DND-41 (cell line): Measurements from ENCODE around the gene TMEM178B.

ENCODE experiments used
- ATAC-seq: fragments of 200-7000 bp; cut with Tn5 transposase; 3 replicates; pipeline ENCODE4 v1.9.1; 2021; ENCODE audit warnings: low read depth; ENCODE audit not compliant: insufficient read depth
- DNase-seq: peaks from one replicate; pipeline ENCODE4 v3.0.0-alpha.2; 2020
- H2AFZ ChIP-seq: 2 replicates; pipeline ENCODE4 v1.6.0; 2012; ENCODE audit warnings: low read depth, low read length
- H3K27ac ChIP-seq: 2 replicates; pipeline ENCODE4 v1.5.1; 2012; ENCODE audit warnings: low read length, inconsistent platforms
- H3K27me3 ChIP-seq: fragments of 200-600 bp; sonication (generic); 2 replicates; pipeline ENCODE4 v1.6.0; 2012; ENCODE audit warnings: low read length, mild to moderate bottlenecking, inconsistent platforms; ENCODE audit not compliant: insufficient read depth, poor library complexity
- H3K36me3 ChIP-seq: 2 replicates; pipeline ENCODE4 v1.5.1; 2012; ENCODE audit warnings: low read length, inconsistent platforms; ENCODE audit not compliant: insufficient read depth
- H3K4me1 ChIP-seq: 2 replicates; pipeline ENCODE4 v1.5.1; 2012; ENCODE audit warnings: mild to moderate bottlenecking, low read length; ENCODE audit not compliant: insufficient read depth
- H3K4me2 ChIP-seq: 2 replicates; pipeline ENCODE4 v1.6.0; 2012; ENCODE audit warnings: mild to moderate bottlenecking, moderate library complexity, low read length, inconsistent platforms; ENCODE audit not compliant: insufficient read depth
- H3K4me3 ChIP-seq, 2 experiments: fragments of 200-600 bp in 1 of 2; shearing (Covaris generic) in 1 of 2; 2 replicates each; pipeline ENCODE4 v1.5.1; 2012 to 2016; ENCODE audit warnings: inconsistent platforms in 2 of 2, low read length in 2 of 2, mild to moderate bottlenecking in 2 of 2, low read depth in 1 of 2, moderate library complexity in 1 of 2
- H3K79me2 ChIP-seq: 2 replicates; pipeline ENCODE4 v1.6.0; 2012; ENCODE audit warnings: low read length, inconsistent platforms; ENCODE audit not compliant: insufficient read depth
- H3K9ac ChIP-seq: 2 replicates; pipeline ENCODE4 v1.6.0; 2012; ENCODE audit warnings: low read depth, mild to moderate bottlenecking, inconsistent platforms, low read length, moderate library complexity
- H3K9me3 ChIP-seq: 2 replicates; pipeline ENCODE4 v1.5.1; 2012; ENCODE audit warnings: low read length, moderate library complexity, mild to moderate bottlenecking, inconsistent platforms; ENCODE audit not compliant: insufficient read depth, severe bottlenecking
- H4K20me1 ChIP-seq: 2 replicates; pipeline ENCODE4 v1.6.0; 2012; ENCODE audit warnings: low read length; ENCODE audit not compliant: insufficient read depth
- EZH2 ChIP-seq: IDR thresholded peaks from 3 replicates; pipeline ENCODE4 v1.6.1; 2012; ENCODE audit warnings: borderline replicate concordance, low read depth, mild to moderate bottlenecking, moderate library complexity, low read length, inconsistent platforms; ENCODE audit not compliant: severe bottlenecking
- TF ChIP-seq, protein P1 (sequence below): IDR thresholded peaks from 2 replicates; pipeline ENCODE4 v1.5.1; 2012; ENCODE audit warnings: borderline replicate concordance, low read length, moderate library complexity, mild to moderate bottlenecking; ENCODE audit not compliant: poor library complexity, severe bottlenecking; ENCODE audit errors: extremely low read depth

The TMEM178B gene

DNA sequence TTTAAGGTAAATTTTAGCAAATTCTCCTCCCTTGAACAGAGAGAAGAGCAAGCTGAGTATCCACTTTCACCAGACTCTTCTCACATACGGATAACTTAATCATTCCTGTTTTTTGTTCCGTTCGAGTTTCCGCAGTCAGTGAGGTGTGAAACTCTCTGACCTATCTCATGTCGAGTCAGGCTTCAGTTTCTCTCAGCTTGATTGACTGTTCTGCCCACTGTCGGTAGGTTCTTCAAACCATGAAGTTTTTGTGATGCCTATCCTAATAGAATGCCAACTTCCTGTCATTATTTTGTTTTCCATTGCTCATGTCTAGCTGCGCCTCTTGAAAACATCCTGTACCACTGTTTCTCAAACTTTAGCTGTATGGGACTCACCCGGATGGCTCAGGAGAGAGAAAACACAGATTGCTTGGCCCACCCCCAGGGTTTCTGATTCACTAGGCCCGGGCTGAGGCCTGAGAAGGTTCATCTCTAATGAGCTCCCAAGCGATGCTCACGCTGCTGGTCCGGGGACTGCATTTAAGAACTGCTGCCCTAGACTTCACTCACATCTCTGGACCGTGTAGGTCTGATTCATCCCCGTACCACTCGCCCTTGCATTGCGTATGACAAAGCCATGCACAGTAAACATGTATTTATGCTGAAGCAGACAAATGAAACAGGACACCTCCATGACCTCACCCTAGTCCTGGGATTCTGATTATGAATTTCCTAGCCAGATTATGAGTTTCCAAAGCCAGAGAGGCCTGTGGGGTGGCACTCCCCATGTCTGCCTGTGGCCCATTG is 269.0 kb downstream of the TMEM178B start:
- Histone ChIP-seq H2AFZ (no peak overlapping the region), H4K20me1 (no peaks in the 10 kb centered on the region), H3K4me3 (no peak overlapping the region), H3K36me3 (no peaks in the 10 kb centered on the region), H3K27ac (no peak overlapping the region), H3K9ac (no peak overlapping the region), H3K4me1 (no peaks in the 10 kb centered on the region), H3K27me3 (peaks cover 6% of the 10 kb centered on the region), H3K4me2 (no peak overlapping the region), H3K9me3 (no peaks in the 10 kb centered on the region), H3K79me2 (no peaks in the 10 kb centered on the region)
- ATAC-seq (no peak), DNase-seq (no peak)
- TF ChIP-seq, protein P1, sequence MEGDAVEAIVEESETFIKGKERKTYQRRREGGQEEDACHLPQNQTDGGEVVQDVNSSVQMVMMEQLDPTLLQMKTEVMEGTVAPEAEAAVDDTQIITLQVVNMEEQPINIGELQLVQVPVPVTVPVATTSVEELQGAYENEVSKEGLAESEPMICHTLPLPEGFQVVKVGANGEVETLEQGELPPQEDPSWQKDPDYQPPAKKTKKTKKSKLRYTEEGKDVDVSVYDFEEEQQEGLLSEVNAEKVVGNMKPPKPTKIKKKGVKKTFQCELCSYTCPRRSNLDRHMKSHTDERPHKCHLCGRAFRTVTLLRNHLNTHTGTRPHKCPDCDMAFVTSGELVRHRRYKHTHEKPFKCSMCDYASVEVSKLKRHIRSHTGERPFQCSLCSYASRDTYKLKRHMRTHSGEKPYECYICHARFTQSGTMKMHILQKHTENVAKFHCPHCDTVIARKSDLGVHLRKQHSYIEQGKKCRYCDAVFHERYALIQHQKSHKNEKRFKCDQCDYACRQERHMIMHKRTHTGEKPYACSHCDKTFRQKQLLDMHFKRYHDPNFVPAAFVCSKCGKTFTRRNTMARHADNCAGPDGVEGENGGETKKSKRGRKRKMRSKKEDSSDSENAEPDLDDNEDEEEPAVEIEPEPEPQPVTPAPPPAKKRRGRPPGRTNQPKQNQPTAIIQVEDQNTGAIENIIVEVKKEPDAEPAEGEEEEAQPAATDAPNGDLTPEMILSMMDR: no peak
- TF ChIP-seq EZH2: no peak

DNA sequence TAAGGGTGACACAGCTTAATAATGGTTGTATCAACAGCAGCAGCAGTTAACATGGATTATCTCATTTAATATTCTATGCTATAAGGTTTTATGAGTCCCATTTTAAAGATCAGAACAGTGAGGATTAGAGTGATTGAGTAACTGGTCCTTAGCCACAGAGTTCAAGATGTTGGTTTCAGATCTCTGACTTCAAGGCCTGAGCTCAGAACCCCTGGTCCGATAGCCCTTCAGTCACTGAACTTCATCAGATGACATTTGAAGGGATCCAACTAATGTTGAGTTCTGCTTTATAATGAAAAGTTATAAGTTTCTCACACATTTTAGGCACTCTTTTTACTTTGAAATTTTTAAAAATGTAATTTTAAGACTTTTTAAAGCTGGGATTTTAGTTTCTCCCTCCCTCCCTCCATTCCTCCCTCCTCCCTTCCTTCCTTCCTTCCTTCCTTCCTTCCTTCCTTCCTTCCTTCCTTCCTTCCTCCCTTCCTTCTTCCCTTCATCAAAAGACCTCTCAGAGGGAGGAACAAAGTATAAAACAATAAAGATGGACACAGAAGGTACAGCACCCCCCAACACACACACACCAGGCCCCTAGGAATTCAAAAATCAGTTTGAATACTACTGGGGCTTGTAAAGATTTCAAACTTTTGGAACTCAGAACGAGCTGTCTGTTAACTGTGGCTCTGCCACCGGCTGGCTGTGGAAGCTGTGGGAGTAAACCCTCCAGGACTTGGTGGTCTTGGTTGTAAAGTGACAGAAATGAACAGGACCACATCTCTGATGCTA is 270.5 kb downstream of the TMEM178B start:
- Histone ChIP-seq H3K27me3 (peaks cover 13% of the 10 kb centered on the region), H3K36me3 (no peaks in the 10 kb centered on the region), H3K9ac (no peak overlapping the region), H3K79me2 (no peaks in the 10 kb centered on the region), H3K9me3 (no peaks in the 10 kb centered on the region), H2AFZ (no peak overlapping the region), H3K4me1 (no peaks in the 10 kb centered on the region), H3K27ac (no peak overlapping the region), H3K4me2 (no peak overlapping the region), H3K4me3 (no peak overlapping the region), H4K20me1 (no peaks in the 10 kb centered on the region)
- DNase-seq (no peak), ATAC-seq (no peak)
- TF ChIP-seq EZH2: no peak
- TF ChIP-seq, protein P1: no peak

DNA sequence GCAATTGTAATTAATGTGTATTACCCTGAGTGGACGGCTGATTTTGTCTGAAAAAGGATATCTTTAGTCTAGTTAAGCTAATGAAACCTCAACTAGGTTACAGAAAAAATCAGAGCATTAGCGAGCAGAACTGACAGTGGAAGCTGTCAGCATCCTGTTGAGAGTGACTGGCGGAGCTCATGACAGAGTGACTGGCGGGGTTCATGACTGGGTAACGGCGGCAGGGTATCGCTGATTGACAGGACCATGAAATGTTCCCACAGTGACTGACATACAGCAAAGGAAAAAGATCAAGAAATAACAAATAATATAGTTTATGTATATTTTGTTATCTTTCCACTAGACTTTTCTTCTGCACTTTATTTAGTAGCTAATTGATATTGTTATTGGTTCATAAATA is 274.9 kb downstream of the TMEM178B start:
- H3K4me2 ChIP-seq: no peak overlapping the region
- DNase-seq (no peak), ATAC-seq (no peak)
- no peaks in the 10 kb centered on the region for H3K4me1 ChIP-seq
- H3K4me3 ChIP-seq: no peak overlapping the region
- no peaks in the 10 kb centered on the region for H3K79me2 ChIP-seq
- H3K27ac ChIP-seq: no peak overlapping the region
- no peaks in the 10 kb centered on the region for H3K9me3 ChIP-seq
- no peaks in the 10 kb centered on the region for H4K20me1 ChIP-seq
- H2AFZ ChIP-seq: no peak overlapping the region
- TF ChIP-seq, protein P1: no peak
- TF ChIP-seq EZH2: no peak
- no peak overlapping the region for H3K9ac ChIP-seq
- H3K36me3 ChIP-seq: no peaks in the 10 kb centered on the region
- peaks cover 14% of the 10 kb centered on the region for H3K27me3 ChIP-seq
